Sigmoid colon (tissue), 7 donors: Measurements from ENCODE around the gene SLC22A2. TPM values are rescaled to one million over a fixed set of nuclear protein-coding genes. Genes with fewer than 3 reads are reported as not detected.
A peak's percentile ranks its signal among the peaks of the same experiment; 100 is the strongest.
"Not testable (repeated sequence)": the region's sequence is repeated elsewhere in the genome, so short reads cannot be mapped to it uniquely, and the experiment has no call there.

Experiments used
- DNase-seq: peaks from one replicate; pipeline ENCODE4 v3.0.0-alpha.2; 2019
- H3K27ac ChIP-seq, 4 donors: fragments of 200-600 bp; sonication (generic); one replicate each; pipeline ENCODE4 v1.5.1; 2016 to 2019; ENCODE audit warnings: mild to moderate bottlenecking in 1 of 4
- H3K27me3 ChIP-seq, 3 donors: fragments of 200-600 bp; sonication (generic); one replicate each; pipeline ENCODE4 v1.5.1; 2019; ENCODE audit warnings: mild to moderate bottlenecking in 1 of 3
- H3K36me3 ChIP-seq, 4 donors: fragments of 200-600 bp; sonication (generic); one replicate each; pipeline ENCODE4 v1.5.1; 2016 to 2019
- H3K4me1 ChIP-seq, 4 donors: fragments of 200-600 bp; sonication (generic); one replicate each; pipeline ENCODE4 v1.5.1; 2017 to 2019
- H3K4me3 ChIP-seq, 4 donors: fragments of 200-600 bp; sonication (generic); one replicate each; pipeline ENCODE4 v1.5.1; 2017 to 2019; ENCODE audit warnings: mild to moderate bottlenecking in 2 of 4, moderate library complexity in 1 of 4
- H3K9me3 ChIP-seq, 4 donors: fragments of 200-600 bp in 3 of 4; sonication (generic) in 3 of 4; one replicate each; pipeline versions ENCODE4 v1.5.1 to v1.6.1; 2013 to 2019
- EP300 ChIP-seq, 4 donors: sonication (generic); formaldehyde crosslinking; IDR thresholded peaks; one replicate each; pipeline ENCODE4 v1.6.1; 2017; ENCODE audit warnings: antibody characterized with exemption in 4 of 4
- POLR2A ChIP-seq, 2 donors: fragments of 450-650 bp; IDR thresholded peaks; one replicate each; pipeline ENCODE4 v1.6.1; 2016; ENCODE audit warnings: antibody characterized with exemption in 2 of 2, mild to moderate bottlenecking in 2 of 2, moderate library complexity in 2 of 2
- POLR2AphosphoS5 ChIP-seq, 4 donors: sonication (generic); formaldehyde crosslinking; IDR thresholded peaks; one replicate each; pipeline ENCODE4 v1.6.1; 2017; ENCODE audit warnings: antibody characterized with exemption in 4 of 4
- WGBS, 2 donors: extraction: QIAGEN DNeasy Blood & Tissue Kit; methylation state at CpG; one replicate each; pipeline ENCODE4 v1.1.7; 2013; 5-methylcytosine and 5-hydroxymethylcytosine counted together
- intact Hi-C: fragments of 100-400 bp; cut with DNase I; formaldehyde crosslinking; loops from one replicate; pipeline ENCODE4 v1.15.1; 2023
- polyA plus RNA-seq, 3 donors: library from polyadenylated mRNA; stranded (reverse); fragments of 200-250 nt; gene quantifications; one replicate each; pipeline ENCODE4 v1.2.3, GENCODE V29; 2013
- total RNA-seq, 4 donors: library from RNA; depleted of rRNA; stranded (reverse); fragments of >200 nt; gene quantifications; one replicate each; pipeline ENCODE4 v1.1.0, GENCODE V29; 2016
- TF ChIP-seq, protein P1 (sequence below), 4 experiments: fragments of 450-650 bp in 3 of 4; fragments of 200-600 bp in 1 of 4; IDR thresholded peaks; one replicate each; pipeline ENCODE4 v1.5.1; 2016 to 2019; ENCODE audit warnings: antibody characterized with exemption in 4 of 4, mild to moderate bottlenecking in 3 of 4, moderate library complexity in 2 of 4
- donor health status: healthy with polysubstance abuse.
- donor health status: Bipolar disorder and iron deficiency.
- donor health status: healthy.

The SLC22A2 gene
- total RNA-seq (under 1 TPM; 0.27 to 0.99 (median 0.32) TPM), polyA plus RNA-seq (not detected)

DNA sequence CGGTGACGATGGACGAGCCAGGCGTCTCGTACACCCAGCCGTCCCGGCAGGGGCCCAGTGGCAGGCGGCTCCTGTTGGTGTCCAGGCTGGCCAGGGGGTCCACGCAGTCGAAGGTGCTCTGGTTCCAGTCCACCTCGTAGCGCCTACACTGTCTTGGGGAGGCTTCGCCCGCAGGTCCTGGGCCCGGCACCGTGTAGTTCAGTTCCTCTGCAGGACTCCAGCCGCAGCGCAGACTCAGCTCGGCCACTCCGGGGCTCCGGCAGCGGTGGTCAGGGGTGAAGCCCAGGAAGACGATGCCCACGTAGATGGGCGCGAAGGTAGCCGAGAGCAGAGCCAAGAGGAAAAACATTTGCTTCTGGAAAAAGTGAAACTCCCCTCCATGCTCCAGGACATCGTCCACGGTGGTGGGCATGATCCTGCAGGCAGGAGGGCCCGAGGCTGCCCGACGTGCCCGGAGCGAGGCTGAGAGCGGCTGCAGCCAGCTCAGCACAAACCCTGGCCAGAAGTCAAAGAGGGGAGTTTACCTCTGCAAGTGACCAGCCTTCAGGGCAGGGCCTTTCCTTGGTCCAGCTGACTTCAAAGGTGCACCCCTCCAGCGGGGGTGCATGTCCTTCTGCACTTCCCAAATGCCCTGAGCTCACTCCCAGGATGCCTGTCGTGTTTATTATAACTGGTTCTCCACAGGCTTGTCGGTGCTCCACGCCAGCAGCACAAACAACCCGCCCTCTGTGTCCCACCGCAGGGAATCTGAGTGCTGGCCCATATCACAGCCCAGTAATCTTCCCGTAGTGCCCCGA, at the start of gene SLC22A2:
SLC22A2 (minus strand) TSS at position 476 of the 797 bp plus-strand sequence; CDS start at position 412, 64 bp downstream.
- 92 to 93% methylated on average over 43 of the region's 43 CpGs for WGBS, 2 donors
- Histone ChIP-seq H3K27me3 (no peaks in the 10 kb centered on the region), H3K4me1 (peaks cover 0 to 38% (median 32%) of the 10 kb centered on the region in 4 donors), H3K4me3 (no peak within 1 kb of the TSS), H3K36me3 (no peaks in the 10 kb centered on the region), H3K9me3 (no peaks in the 10 kb centered on the region), H3K27ac (peak within 1 kb of the TSS; percentile 1 to 84 (median 72))
- no peak for DNase-seq
- intact Hi-C loops, result loop anchor here (10.0 kb wide), 1 partner anchor 114 kb away; no protein-coding TSS in a partner anchor
- TF ChIP-seq POLR2AphosphoS5 (IDR thresholded peaks at IDR 0.05) (no peak), POLR2A (IDR thresholded peaks at IDR 0.05) (no peak), EP300 (IDR thresholded peaks at IDR 0.05) (no peak)
- TF ChIP-seq, protein P1, sequence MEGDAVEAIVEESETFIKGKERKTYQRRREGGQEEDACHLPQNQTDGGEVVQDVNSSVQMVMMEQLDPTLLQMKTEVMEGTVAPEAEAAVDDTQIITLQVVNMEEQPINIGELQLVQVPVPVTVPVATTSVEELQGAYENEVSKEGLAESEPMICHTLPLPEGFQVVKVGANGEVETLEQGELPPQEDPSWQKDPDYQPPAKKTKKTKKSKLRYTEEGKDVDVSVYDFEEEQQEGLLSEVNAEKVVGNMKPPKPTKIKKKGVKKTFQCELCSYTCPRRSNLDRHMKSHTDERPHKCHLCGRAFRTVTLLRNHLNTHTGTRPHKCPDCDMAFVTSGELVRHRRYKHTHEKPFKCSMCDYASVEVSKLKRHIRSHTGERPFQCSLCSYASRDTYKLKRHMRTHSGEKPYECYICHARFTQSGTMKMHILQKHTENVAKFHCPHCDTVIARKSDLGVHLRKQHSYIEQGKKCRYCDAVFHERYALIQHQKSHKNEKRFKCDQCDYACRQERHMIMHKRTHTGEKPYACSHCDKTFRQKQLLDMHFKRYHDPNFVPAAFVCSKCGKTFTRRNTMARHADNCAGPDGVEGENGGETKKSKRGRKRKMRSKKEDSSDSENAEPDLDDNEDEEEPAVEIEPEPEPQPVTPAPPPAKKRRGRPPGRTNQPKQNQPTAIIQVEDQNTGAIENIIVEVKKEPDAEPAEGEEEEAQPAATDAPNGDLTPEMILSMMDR (IDR thresholded peaks at IDR 0.05), result no peak

DNA sequence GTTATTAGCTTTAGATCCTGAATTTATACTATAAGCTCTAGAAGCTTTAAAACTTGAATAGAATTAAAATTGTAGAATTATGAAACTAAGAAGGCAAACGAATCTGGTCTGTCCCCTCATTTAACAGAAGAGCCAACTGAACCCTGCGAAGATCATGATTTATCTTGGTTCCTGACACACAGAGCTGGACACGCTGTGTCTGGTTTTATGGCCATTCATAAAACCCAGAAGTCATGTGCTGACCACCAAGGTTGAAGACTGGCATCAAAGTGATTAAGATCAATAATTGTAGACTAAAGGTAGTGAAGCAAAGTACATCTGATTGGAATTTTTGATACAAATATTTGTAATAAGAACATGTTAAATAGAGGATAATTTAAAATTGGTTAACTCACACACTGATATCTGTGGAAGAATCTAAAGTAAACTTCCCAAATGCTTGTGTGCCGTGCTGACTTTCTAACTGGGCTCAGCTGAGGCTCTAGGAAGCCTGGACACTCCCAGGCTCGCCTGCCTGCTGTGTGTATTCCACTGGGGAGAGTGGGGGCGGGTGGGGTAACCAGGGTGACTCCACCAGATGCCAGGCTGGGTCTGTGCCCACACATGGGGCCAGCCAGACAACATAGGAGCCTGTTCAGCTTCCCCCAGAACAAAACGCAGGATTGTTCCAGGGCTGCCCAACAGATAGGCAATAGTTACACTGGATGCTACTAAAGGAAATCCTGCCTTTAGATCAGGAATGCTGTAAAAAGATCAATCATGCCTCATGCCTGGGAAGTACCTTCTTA, 47.5 kb upstream of the SLC22A2 start:
- Histone ChIP-seq H3K27ac (peak overlapping the region in 1 of 4 donors; percentile 17), H3K9me3 (peaks cover 0 to 2% (median 0%) of the 10 kb centered on the region in 4 donors), H3K4me3 (no peak overlapping the region), H3K27me3 (no peaks in the 10 kb centered on the region), H3K36me3 (no peaks in the 10 kb centered on the region), H3K4me1 (peaks cover 0 to 8% (median 6%) of the 10 kb centered on the region in 4 donors)
- intact Hi-C loops, result no loop called here
- TF ChIP-seq POLR2AphosphoS5 (IDR thresholded peaks at IDR 0.05), result no peak
- no peak for TF ChIP-seq POLR2A (IDR thresholded peaks at IDR 0.05)
- TF ChIP-seq EP300 (IDR thresholded peaks at IDR 0.05), result no peak
- TF ChIP-seq, protein P1 (IDR thresholded peaks at IDR 0.05), result no peak
- peak; percentile 79 for DNase-seq
- 44 to 47% methylated on average over 7 of the region's 7 CpGs for WGBS, 2 donors

DNA sequence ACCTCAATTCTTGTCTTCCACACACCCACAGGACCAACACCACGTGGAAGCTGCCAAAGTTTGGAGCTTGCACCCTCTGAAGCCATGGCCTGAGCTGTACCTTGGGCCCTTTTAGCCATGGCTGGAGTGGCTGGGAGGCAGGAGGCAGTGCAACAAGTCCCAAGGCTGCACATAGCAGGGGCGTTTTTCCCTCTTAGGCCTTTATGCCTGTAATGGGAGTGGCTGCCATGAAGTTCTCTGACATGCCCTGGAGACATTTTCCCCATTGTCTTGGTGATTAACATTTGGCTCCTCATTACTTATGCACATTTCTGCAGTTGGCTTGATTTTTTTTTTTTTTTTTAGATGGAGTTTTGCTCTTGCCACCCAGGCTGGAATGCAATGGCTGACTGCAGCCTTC, 45.2 kb upstream of the SLC22A2 start:
- Histone ChIP-seq H3K4me1 (peaks cover 0 to 9% (median 7%) of the 10 kb centered on the region in 4 donors), H3K36me3 (no peaks in the 10 kb centered on the region), H3K27ac (no peak overlapping the region), H3K27me3 (no peaks in the 10 kb centered on the region), H3K4me3 (no peak overlapping the region), H3K9me3 (no peaks in the 10 kb centered on the region)
- TF ChIP-seq EP300 (IDR thresholded peaks at IDR 0.05) (no peak), POLR2AphosphoS5 (IDR thresholded peaks at IDR 0.05) (no peak), POLR2A (IDR thresholded peaks at IDR 0.05) (no peak)
- TF ChIP-seq, protein P1 (IDR thresholded peaks at IDR 0.05), result no peak
- 49 to 85% methylated on average over 2 of the region's 2 CpGs for WGBS, 2 donors
- no peak for DNase-seq
- intact Hi-C loops, result no loop called here

DNA sequence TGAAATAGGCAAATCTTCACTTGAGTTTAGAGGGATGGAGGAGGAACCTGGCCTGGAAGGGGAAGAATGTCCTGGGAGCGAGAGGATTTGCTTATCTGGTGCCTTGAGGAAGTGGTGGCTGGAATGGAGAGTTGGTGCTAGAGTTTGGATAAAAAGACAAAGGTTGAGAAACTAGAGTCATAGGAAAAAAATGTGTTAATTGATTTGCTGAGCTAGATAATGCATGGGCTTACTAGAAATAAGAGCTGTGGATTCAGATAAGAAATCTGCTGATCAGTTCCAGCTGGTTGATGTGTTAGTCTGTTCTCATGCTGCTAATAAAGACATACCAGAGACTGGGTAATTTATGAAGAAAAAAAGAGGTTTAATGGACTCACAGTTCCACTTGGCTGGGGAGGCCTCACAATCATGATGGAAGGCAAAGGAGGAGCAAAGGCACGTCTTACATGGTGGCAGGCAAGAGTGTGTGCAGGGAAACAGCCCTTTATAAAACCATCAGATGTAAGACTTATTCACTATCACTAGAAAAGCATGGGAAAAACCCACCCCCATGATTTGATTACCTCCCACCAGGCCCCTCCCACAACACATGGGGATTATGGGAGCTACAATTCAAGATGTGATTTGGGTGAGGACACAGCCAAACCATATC, 43.9 kb upstream of the SLC22A2 start:
- H3K27ac ChIP-seq, H3K27me3 ChIP-seq, DNase-seq, H3K9me3 ChIP-seq, H3K36me3 ChIP-seq, intact Hi-C loops, H3K4me3 ChIP-seq, H3K4me1 ChIP-seq: not testable (repeated sequence)
- WGBS, 2 donors, result 40 to 46% methylated on average over 2 of the region's 2 CpGs
